ENCODE measurements around the gene PODXL.

The PODXL gene

DNA sequence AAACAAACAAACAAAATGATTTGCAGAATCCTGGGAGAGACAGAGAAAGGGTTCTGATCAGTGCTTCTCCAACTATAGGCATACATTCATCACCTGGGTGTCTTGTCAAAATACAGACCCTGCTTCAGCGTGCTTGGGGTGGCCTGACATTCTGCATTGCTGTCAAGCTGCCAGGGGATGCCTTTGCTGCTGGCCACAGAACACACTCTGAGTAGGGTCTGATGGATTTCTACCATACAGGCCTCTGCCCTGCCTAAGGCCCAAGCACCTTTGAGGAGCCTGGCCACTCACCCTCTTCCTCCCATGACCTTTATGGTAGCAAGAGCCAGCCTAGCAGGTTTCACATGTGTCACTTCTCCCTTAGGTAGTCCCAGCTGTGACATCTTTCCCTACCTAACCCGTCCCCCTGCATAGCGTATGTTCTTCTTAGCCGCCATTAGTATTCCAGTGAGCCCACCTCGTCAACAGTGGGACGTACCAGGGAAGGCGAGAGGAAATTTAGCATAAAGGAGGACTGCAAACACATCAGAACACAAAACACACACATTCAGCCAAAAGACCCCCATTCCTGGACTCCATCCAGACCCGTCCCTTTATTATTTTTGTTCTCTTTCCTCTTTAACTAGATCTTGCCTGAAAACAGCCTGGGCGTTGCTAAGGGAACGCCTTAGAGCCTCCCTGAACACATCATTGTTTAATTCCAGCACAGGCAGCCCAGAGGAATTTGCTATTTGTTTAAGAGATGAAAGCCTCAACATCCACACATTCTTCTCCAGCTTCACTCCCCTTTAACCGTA lies 43.9 kb upstream of the PODXL start:
- Histone ChIP-seq H3K4me3 (ENCODE audit: low read depth, low read length, poor library complexity, severe bottlenecking) (no peak overlapping the region), H3K27ac (ENCODE audit: low read depth, low read length, poor library complexity, severe bottlenecking) (no peak overlapping the region), H3F3A (ENCODE audit: insufficient read depth, low read length) (no peaks in the 10 kb centered on the region), H3K36me3 (ENCODE audit: insufficient read depth, low read length) (no peaks in the 10 kb centered on the region), H3K9me3 (ENCODE audit: low read length) (no peaks in the 10 kb centered on the region), H3K4me1 (ENCODE audit: insufficient read depth, low read length, severe bottlenecking) (no peaks in the 10 kb centered on the region), H3K27me3 (ENCODE audit: insufficient read depth, low read length) (peaks cover 13% of the 10 kb centered on the region), H2AFZ (ENCODE audit: low read length) (no peak overlapping the region), H3K9me2 (ENCODE audit: low read depth, low read length) (no peaks in the 10 kb centered on the region), H3K9ac (ENCODE audit: low read length) (no peak overlapping the region), H3K4me2 (ENCODE audit: low read length) (no peak overlapping the region), H3K79me2 (ENCODE audit: insufficient read depth, low read length) (no peaks in the 10 kb centered on the region), H4K20me1 (ENCODE audit: insufficient read depth, low read length) (no peaks in the 10 kb centered on the region)
- TF ChIP-seq, protein P1, sequence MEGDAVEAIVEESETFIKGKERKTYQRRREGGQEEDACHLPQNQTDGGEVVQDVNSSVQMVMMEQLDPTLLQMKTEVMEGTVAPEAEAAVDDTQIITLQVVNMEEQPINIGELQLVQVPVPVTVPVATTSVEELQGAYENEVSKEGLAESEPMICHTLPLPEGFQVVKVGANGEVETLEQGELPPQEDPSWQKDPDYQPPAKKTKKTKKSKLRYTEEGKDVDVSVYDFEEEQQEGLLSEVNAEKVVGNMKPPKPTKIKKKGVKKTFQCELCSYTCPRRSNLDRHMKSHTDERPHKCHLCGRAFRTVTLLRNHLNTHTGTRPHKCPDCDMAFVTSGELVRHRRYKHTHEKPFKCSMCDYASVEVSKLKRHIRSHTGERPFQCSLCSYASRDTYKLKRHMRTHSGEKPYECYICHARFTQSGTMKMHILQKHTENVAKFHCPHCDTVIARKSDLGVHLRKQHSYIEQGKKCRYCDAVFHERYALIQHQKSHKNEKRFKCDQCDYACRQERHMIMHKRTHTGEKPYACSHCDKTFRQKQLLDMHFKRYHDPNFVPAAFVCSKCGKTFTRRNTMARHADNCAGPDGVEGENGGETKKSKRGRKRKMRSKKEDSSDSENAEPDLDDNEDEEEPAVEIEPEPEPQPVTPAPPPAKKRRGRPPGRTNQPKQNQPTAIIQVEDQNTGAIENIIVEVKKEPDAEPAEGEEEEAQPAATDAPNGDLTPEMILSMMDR (IDR thresholded peaks at IDR 0.05; ENCODE audit: low read length): no peak
- TF ChIP-seq EZH2 (IDR thresholded peaks at IDR 0.05; ENCODE audit: borderline replicate concordance, low read length): no peak

DNA sequence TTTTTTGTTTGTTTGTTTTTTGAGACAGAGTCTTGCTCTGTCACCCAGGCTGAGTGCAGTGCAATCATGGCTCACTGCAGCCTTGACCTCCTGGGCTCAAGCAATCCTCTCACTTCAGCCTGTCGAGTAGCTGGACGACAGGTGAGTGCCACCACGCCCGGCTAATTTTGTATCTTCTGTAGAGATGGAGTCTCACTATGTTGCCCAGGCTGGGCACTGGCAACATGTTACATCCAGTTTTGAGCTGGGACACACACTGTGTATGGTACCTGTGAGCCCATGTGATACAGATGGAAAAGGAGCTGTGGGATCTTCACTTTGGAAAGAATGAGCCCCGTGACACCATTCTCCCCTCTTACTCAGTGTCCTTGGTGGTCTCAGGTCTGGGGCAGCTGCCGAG lies 40.4 kb upstream of the PODXL start:
- H3K27me3 ChIP-seq (ENCODE audit: insufficient read depth, low read length): 0 out of 2 replicates have a peak, but pooled peaks cover 9% of the 10 kb centered on the region
- no peak overlapping the region for H3K4me3 ChIP-seq (ENCODE audit: low read depth, low read length, poor library complexity, severe bottlenecking)
- no peaks in the 10 kb centered on the region for H3K4me1 ChIP-seq (ENCODE audit: insufficient read depth, low read length, severe bottlenecking)
- no peak overlapping the region for H3K4me2 ChIP-seq (ENCODE audit: low read length)
- no peak overlapping the region for H3K27ac ChIP-seq (ENCODE audit: low read depth, low read length, poor library complexity, severe bottlenecking)
- H3K79me2 ChIP-seq (ENCODE audit: insufficient read depth, low read length): no peaks in the 10 kb centered on the region
- no peaks in the 10 kb centered on the region for H3K36me3 ChIP-seq (ENCODE audit: insufficient read depth, low read length)
- TF ChIP-seq, protein P1 (IDR thresholded peaks at IDR 0.05; ENCODE audit: low read length): no peak
- TF ChIP-seq EZH2 (IDR thresholded peaks at IDR 0.05; ENCODE audit: borderline replicate concordance, low read length): no peak
- no peak overlapping the region for H2AFZ ChIP-seq (ENCODE audit: low read length)
- H3K9me3 ChIP-seq (ENCODE audit: low read length): no peaks in the 10 kb centered on the region
- no peaks in the 10 kb centered on the region for H4K20me1 ChIP-seq (ENCODE audit: insufficient read depth, low read length)
- no peaks in the 10 kb centered on the region for H3K9me2 ChIP-seq (ENCODE audit: low read depth, low read length)
- no peak overlapping the region for H3K9ac ChIP-seq (ENCODE audit: low read length)
- H3F3A ChIP-seq (ENCODE audit: insufficient read depth, low read length): no peaks in the 10 kb centered on the region

DNA sequence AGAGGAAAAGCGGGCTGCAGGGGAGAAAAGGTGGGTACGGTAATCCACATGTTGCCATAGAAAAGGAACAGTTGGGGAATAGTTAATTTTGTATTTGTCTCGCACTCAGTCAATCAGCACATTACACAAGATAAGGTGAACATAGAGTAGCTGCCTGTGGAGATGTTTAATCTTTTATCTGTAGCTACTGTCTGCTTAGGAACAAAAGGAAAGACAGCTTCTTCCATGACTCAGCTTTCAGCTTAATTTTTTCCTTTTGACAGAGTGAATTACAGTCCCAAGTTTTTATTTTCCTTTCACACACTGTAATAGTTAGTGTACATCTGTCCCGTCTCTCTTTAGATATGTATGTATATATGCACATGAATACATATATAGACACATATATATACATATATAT lies 39.3 kb upstream of the PODXL start:
- Histone ChIP-seq H2AFZ (ENCODE audit: low read length) (no peak overlapping the region), H3K27me3 (ENCODE audit: insufficient read depth, low read length) (0 out of 2 replicates have a peak, but pooled peaks cover 2% of the 10 kb centered on the region), H3K4me3 (ENCODE audit: low read depth, low read length, poor library complexity, severe bottlenecking) (no peak overlapping the region), H3F3A (ENCODE audit: insufficient read depth, low read length) (no peaks in the 10 kb centered on the region), H3K27ac (ENCODE audit: low read depth, low read length, poor library complexity, severe bottlenecking) (no peak overlapping the region), H3K4me1 (ENCODE audit: insufficient read depth, low read length, severe bottlenecking) (no peaks in the 10 kb centered on the region), H3K9me2 (ENCODE audit: low read depth, low read length) (no peaks in the 10 kb centered on the region), H3K9ac (ENCODE audit: low read length) (no peak overlapping the region), H4K20me1 (ENCODE audit: insufficient read depth, low read length) (no peaks in the 10 kb centered on the region), H3K9me3 (ENCODE audit: low read length) (no peaks in the 10 kb centered on the region), H3K79me2 (ENCODE audit: insufficient read depth, low read length) (no peaks in the 10 kb centered on the region), H3K4me2 (ENCODE audit: low read length) (no peak overlapping the region), H3K36me3 (ENCODE audit: insufficient read depth, low read length) (no peaks in the 10 kb centered on the region)
- TF ChIP-seq, protein P1 (IDR thresholded peaks at IDR 0.05; ENCODE audit: low read length): no peak
- TF ChIP-seq EZH2 (IDR thresholded peaks at IDR 0.05; ENCODE audit: borderline replicate concordance, low read length): no peak
